Astrocyte of the hippocampus (primary cell): Measurements from ENCODE around the gene CAPS.
"Not testable (repeated sequence)": the region's sequence is repeated elsewhere in the genome, so short reads cannot be mapped to it uniquely, and the experiment has no call there.

Experiments used
- DNase-seq: peaks from one replicate; pipeline ENCODE4 v3.0.0; 2011; ENCODE audit warnings: low read depth, low spot score

Gene CAPS

GRCh38 chr19:5955636-5955935, 41.5 kb downstream of the CAPS start:
- DNase-seq = peak; percentile 53

GRCh38 chr19:5956323-5956722, 42.3 kb downstream of the CAPS start:
- DNase-seq = no peak

GRCh38 chr19:5956728-5957127, 42.7 kb downstream of the CAPS start:
- DNase-seq = no peak

GRCh38 chr19:5957170-5957569, 43.1 kb downstream of the CAPS start:
- DNase-seq = peak; percentile 45

GRCh38 chr19:5958074-5958850, 44.2 kb downstream of the CAPS start:
- no peak for DNase-seq

- no peak for DNase-seq
Observed at GRCh38 chr19:5958851-5959122, 44.7 kb downstream of the CAPS start.

- no peak for DNase-seq
Observed at GRCh38 chr19:5959260-5960004, 45.4 kb downstream of the CAPS start.

GRCh38 chr19:5960005-5961001, 46.2 kb downstream of the CAPS start:
- no peak for DNase-seq

- not testable (repeated sequence) for DNase-seq
Observed at GRCh38 chr19:5961641-5961968, 47.6 kb downstream of the CAPS start.

GRCh38 chr19:5961969-5962945, 48.2 kb downstream of the CAPS start:
- DNase-seq = peak; percentile 39

- DNase-seq = not testable (repeated sequence)
Observed at GRCh38 chr19:5963259-5963658, 49.2 kb downstream of the CAPS start.

- no peak for DNase-seq
Observed at GRCh38 chr19:5963855-5964254, 49.8 kb downstream of the CAPS start.

- no peak for DNase-seq
Observed at GRCh38 chr19:5964816-5965565, 50.9 kb downstream of the CAPS start.
